ENCODE data around the gene BTBD2. TPM values are rescaled to one million over a fixed set of nuclear protein-coding genes. Genes with fewer than 3 reads are reported as not detected.
A peak's percentile ranks its signal among the peaks of the same experiment; 100 is the strongest.

The BTBD2 gene
- total and polyA plus RNA-seq, 10 of the 15 experiments (the other 5 are each of a cell fraction or from before 2014, with no cell fraction given), result 0.13 to 66.2 (median 10.4) TPM

DNA sequence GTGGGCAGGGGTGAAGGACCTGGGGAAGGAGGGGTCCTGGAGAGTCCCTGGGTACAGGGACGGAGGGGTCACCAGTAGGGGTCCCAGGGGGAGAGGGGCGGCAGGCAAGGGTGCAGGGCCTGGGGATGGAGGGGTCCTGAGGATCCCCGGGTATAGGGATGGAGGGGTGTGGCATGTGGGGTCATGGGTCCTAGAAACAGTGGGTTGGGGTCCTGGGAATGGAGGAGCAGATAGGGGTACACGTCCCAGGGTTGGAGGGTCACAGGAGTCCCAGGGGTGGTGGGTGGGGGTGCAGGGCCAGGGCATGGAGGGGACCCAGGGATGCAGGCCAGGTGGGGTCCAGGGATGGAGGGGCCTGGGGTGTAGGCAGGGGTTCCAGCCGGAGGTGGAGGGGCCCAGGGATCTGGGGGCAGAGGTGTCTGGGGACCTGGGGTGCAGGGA, 1.4 kb downstream of the BTBD2 start:
- ChIA-PET RAD21 (ENCODE audit: unreplicated experiment) (no interaction called here), POLR2A (no interaction called here), CTCF (no interaction called here), SMC1A (ENCODE audit: uncharacterized antibody, unreplicated experiment) (no interaction called here)
- Histone ChIP-seq H3K4me2 (ENCODE audit: control insufficient read depth, insufficient read depth) (peak overlapping the region; percentile 73), H3K9me3 (replicated peaks; ENCODE audit: control insufficient read depth, insufficient read depth, low read length) (no peaks in the 10 kb centered on the region), H3K79me2 (ENCODE audit: control insufficient read depth, insufficient read depth, low read length) (peaks cover 16% of the 10 kb centered on the region), H2AFZ (ENCODE audit: control insufficient read depth, low read depth, low read length) (no peak overlapping the region), H3K9ac (ENCODE audit: control insufficient read depth, insufficient read depth, low read length) (no peak overlapping the region), H3K4me1 (ENCODE audit: control insufficient read depth, insufficient read depth, low read length) (peaks cover 4% of the 10 kb centered on the region), H3K27ac (ENCODE audit: control insufficient read depth, insufficient read depth) (no peak overlapping the region), H3K4me3 (peak overlapping the region; percentile 77; the same call in 1 of the 2 replicates), H3K27me3 (replicated peaks in 1 of 2; ENCODE audit: control insufficient read depth in 2 of 2, insufficient read depth in 2 of 2, low read length in 1 of 2) (no peaks in the 10 kb centered on the region), H3K36me3 (ENCODE audit: control insufficient read depth in 2 of 2, insufficient read depth in 2 of 2, low read length in 1 of 2) (no peaks in the 10 kb centered on the region), H4K20me1 (ENCODE audit: control insufficient read depth, insufficient read depth) (no peaks in the 10 kb centered on the region)
- FAIRE-seq, result no peak
- TF ChIP-seq TCF7 (IDR thresholded peaks at IDR 0.05; ENCODE audit: borderline replicate concordance) (no peak), SUPT20H (IDR thresholded peaks at IDR 0.05; ENCODE audit: borderline replicate concordance, control insufficient read depth, low read depth, low read length) (no peak)
- intact Hi-C loops (cut with micrococcal nuclease; ENCODE audit: unreplicated experiment) (no loop called here), in situ Hi-C loops (cut with MboI) (no loop called here)
- no peak for ATAC-seq
- no peak for DNase-seq (ENCODE audit: low read depth, low spot score)
- 43% methylated on average over 3 of the region's 5 CpGs for WGBS (ENCODE audit: insufficient coverage, insufficient replicate concordance, low lambda C conversion rate, missing lambda C conversion rate)
- no TSS peak for BruUV-seq (replicated peaks)

DNA sequence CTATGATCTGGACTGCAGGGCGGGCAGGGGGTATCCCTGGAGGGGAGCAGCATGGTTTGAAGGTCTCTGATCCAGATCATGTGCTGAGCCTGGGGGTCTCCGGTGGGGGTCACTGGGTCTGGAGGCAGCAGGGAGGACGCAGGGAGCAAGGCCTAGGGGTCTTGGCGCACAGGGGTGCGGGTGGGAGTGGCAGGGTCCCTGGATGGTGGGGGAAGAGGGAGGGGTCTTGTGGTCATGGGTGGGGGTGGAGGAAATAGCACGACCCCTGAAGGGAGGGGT, 1.9 kb downstream of the BTBD2 start:
- Histone ChIP-seq H3K4me3 (no peak overlapping the region), H3K27ac (ENCODE audit: control insufficient read depth, insufficient read depth) (no peak overlapping the region), H4K20me1 (ENCODE audit: control insufficient read depth, insufficient read depth) (no peaks in the 10 kb centered on the region), H3K27me3 (replicated peaks in 1 of 2; ENCODE audit: control insufficient read depth in 2 of 2, insufficient read depth in 2 of 2, low read length in 1 of 2) (no peaks in the 10 kb centered on the region), H3K4me1 (ENCODE audit: control insufficient read depth, insufficient read depth, low read length) (peaks cover 4% of the 10 kb centered on the region), H3K9ac (ENCODE audit: control insufficient read depth, insufficient read depth, low read length) (no peak overlapping the region), H3K9me3 (replicated peaks; ENCODE audit: control insufficient read depth, insufficient read depth, low read length) (no peaks in the 10 kb centered on the region), H3K4me2 (ENCODE audit: control insufficient read depth, insufficient read depth) (0 out of 2 replicates have a peak overlapping the region, but pooled peaks have one; percentile 33), H2AFZ (ENCODE audit: control insufficient read depth, low read depth, low read length) (no peak overlapping the region), H3K79me2 (ENCODE audit: control insufficient read depth, insufficient read depth, low read length) (peaks cover 16% of the 10 kb centered on the region), H3K36me3 (ENCODE audit: control insufficient read depth in 2 of 2, insufficient read depth in 2 of 2, low read length in 1 of 2) (no peaks in the 10 kb centered on the region)
- SMC1A ChIA-PET (ENCODE audit: uncharacterized antibody, unreplicated experiment), result no interaction called here
- intact Hi-C loops (cut with micrococcal nuclease; ENCODE audit: unreplicated experiment) (no loop called here), in situ Hi-C loops (cut with MboI) (no loop called here)
- BruUV-seq (replicated peaks), result no TSS peak
- ATAC-seq (no peak), DNase-seq (ENCODE audit: low read depth, low spot score) (no peak), FAIRE-seq (no peak)
- CTCF ChIA-PET, result no interaction called here
- WGBS (ENCODE audit: insufficient coverage, insufficient replicate concordance, low lambda C conversion rate, missing lambda C conversion rate), result 96% methylated on average over 5 of the region's 6 CpGs
- no peak for TF ChIP-seq RFX5 (IDR thresholded peaks at IDR 0.05; ENCODE audit: low read depth, low read length)
- TF ChIP-seq IKZF2 (IDR thresholded peaks at IDR 0.05), result no peak
- TF ChIP-seq BCL3 (IDR thresholded peaks at IDR 0.05; ENCODE audit: borderline replicate concordance, insufficient read depth, low read depth, low read length, poor library complexity, severe bottlenecking), result no peak
- no peak for TF ChIP-seq PAX5 (IDR thresholded peaks at IDR 0.05; ENCODE audit: borderline replicate concordance, low read depth, low read length)
- no peak for TF ChIP-seq BCL11A (IDR thresholded peaks at IDR 0.05; ENCODE audit: low read depth, low read length)
- no peak for TF ChIP-seq TCF7 (IDR thresholded peaks at IDR 0.05; ENCODE audit: borderline replicate concordance)
- no peak for TF ChIP-seq POLR2A (IDR thresholded peaks at IDR 0.05; ENCODE audit: low read depth, low read length)
- TF ChIP-seq NKRF (conservative IDR thresholded peaks at IDR 0.05), result no peak
- TF ChIP-seq BHLHE40 (IDR thresholded peaks at IDR 0.05; ENCODE audit: borderline replicate concordance in 1 of 2, low read depth in 2 of 2, low read length in 1 of 2), result no peak
- TF ChIP-seq MYB (IDR thresholded peaks at IDR 0.05; ENCODE audit: borderline replicate concordance, low read depth, low read length), result no peak
- no peak for TF ChIP-seq CBFB (IDR thresholded peaks at IDR 0.05; ENCODE audit: low read depth)
- RAD21 ChIA-PET (ENCODE audit: unreplicated experiment), result no interaction called here
- POLR2A ChIA-PET, result no interaction called here
